ENCODE results near the gene CCNK. TPM values are rescaled to one million over a fixed set of nuclear protein-coding genes. Genes with fewer than 3 reads are reported as not detected.

Gene CCNK
- total RNA-seq, 1 donor, result 28.6 TPM

DNA sequence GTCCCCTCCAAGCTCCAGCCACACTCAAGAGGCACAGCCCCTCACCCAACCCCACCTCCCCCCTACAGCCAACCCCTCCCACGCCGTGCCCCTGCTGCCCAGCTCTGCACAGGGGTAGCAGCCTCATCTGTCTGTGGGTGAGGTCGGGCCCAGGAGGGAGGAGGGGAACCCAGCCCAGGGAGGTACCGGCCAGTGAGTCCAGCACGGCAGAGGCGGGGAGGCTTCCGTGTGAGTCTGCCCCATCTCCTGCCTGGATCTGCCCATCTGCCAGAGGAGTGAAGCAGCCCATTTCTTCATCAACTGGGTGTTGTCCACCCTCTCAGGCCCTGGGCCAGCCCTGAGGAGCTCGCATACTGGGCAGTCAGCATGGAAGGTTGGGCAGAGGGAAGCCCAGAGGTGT is 54.2 kb downstream of the CCNK start:
- H2AFZ ChIP-seq (ENCODE audit: low read length), result no peak overlapping the region
- peak overlapping the region; percentile 7 for H3K4me3 ChIP-seq (ENCODE audit: insufficient read depth, low read length)
- H3K9me3 ChIP-seq (ENCODE audit: low read depth, low read length), result no peaks in the 10 kb centered on the region
- peaks cover 51% of the 10 kb centered on the region for H3K4me1 ChIP-seq (ENCODE audit: insufficient read depth, low read length)
- no peaks in the 10 kb centered on the region for H3K36me3 ChIP-seq (ENCODE audit: insufficient read depth, low read length)
- peak overlapping the region; percentile 33 for H3K27ac ChIP-seq (ENCODE audit: low read depth, low read length)
- peaks cover 3% of the 10 kb centered on the region for H4K20me1 ChIP-seq (ENCODE audit: insufficient read depth, low read length)
- DNase-seq (ENCODE audit: insufficient read length, low spot score, missing footprints), result no peak
- TF ChIP-seq, protein P1, sequence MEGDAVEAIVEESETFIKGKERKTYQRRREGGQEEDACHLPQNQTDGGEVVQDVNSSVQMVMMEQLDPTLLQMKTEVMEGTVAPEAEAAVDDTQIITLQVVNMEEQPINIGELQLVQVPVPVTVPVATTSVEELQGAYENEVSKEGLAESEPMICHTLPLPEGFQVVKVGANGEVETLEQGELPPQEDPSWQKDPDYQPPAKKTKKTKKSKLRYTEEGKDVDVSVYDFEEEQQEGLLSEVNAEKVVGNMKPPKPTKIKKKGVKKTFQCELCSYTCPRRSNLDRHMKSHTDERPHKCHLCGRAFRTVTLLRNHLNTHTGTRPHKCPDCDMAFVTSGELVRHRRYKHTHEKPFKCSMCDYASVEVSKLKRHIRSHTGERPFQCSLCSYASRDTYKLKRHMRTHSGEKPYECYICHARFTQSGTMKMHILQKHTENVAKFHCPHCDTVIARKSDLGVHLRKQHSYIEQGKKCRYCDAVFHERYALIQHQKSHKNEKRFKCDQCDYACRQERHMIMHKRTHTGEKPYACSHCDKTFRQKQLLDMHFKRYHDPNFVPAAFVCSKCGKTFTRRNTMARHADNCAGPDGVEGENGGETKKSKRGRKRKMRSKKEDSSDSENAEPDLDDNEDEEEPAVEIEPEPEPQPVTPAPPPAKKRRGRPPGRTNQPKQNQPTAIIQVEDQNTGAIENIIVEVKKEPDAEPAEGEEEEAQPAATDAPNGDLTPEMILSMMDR (IDR thresholded peaks at IDR 0.05; ENCODE audit: extremely low read depth, low read depth, low read length), result no peak
- H3K4me2 ChIP-seq (ENCODE audit: insufficient read depth, low read length), result peak overlapping the region; percentile 36
- H3K79me2 ChIP-seq (ENCODE audit: insufficient read depth, low read length), result peaks cover 7% of the 10 kb centered on the region
- no peaks in the 10 kb centered on the region for H3K27me3 ChIP-seq (ENCODE audit: insufficient read depth, low read length)

DNA sequence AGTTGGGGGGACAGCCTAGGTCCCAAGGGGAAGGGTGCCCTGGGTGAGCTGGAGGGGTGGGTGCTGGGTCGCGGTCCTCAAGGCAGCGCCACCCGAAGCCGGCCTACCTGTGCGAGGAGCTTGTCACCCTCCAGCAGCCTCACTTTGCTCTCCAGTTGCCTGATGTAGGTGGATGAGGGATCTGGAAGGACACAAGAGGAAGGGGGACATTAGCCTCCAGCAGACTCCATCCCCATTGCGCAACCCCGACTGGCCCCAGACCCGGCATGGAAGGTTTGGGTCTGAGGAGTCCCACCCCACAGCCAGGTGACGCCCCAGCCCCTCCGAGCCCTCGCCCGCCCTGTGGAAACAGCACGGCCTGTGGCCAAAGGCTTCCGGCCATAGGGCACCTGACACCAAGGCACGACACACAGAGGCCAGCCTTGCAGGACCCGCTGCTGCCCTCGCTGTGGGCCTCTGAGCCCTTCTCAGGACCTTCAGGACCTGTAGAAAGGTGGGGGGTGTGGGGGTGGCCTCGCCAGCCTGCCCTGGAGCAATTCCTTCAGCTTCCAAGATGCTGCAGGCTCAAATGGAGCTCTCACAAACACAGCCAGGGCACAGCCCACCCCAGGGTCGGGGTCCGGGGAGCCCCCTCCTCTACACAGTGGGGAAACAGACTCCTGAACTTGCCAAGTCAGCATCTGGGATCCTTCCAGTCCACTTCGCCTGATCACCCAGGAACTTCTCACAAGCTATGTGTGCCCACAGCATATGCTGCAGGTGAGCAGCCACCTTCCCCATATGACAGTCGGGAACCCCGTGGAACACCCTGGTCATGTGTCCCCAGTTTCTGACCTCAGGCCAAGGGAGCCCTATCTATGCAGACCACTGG is 54.9 kb downstream of the CCNK start:
- Histone ChIP-seq H3K79me2 (ENCODE audit: insufficient read depth, low read length) (peaks cover 7% of the 10 kb centered on the region), H3K27me3 (ENCODE audit: insufficient read depth, low read length) (no peaks in the 10 kb centered on the region), H3K36me3 (ENCODE audit: insufficient read depth, low read length) (no peaks in the 10 kb centered on the region), H3K27ac (ENCODE audit: low read depth, low read length) (no peak overlapping the region), H3K4me3 (ENCODE audit: insufficient read depth, low read length) (no peak overlapping the region), H3K4me1 (ENCODE audit: insufficient read depth, low read length) (peaks cover 46% of the 10 kb centered on the region), H3K4me2 (ENCODE audit: insufficient read depth, low read length) (no peak overlapping the region), H2AFZ (ENCODE audit: low read length) (no peak overlapping the region), H4K20me1 (ENCODE audit: insufficient read depth, low read length) (peaks cover 7% of the 10 kb centered on the region), H3K9me3 (ENCODE audit: low read depth, low read length) (no peaks in the 10 kb centered on the region)
- no peak for DNase-seq (ENCODE audit: insufficient read length, low spot score, missing footprints)
- TF ChIP-seq, protein P1 (IDR thresholded peaks at IDR 0.05; ENCODE audit: extremely low read depth, low read depth, low read length), result no peak

DNA sequence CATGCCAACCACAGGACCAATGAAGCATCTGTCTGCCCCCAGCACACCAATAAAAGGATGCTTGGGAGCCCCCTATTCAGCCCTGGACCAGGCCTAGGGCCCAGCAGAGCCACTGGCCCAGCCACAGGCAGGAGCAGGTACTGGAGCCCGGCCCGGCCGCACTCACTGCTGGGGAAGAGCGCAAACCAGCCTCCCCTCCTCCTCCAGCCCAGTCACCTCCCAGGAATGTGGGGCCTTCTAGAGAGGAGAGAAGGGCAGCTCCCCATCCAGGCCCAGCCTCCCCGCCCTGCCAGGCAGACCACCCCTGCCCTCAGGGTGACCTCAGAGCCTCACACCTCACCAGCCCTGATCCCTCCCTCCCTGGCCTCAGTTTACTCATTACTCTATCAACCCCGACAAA is 56.2 kb downstream of the CCNK start:
- Histone ChIP-seq H3K9me3 (ENCODE audit: low read depth, low read length) (no peaks in the 10 kb centered on the region), H2AFZ (ENCODE audit: low read length) (no peak overlapping the region), H3K79me2 (ENCODE audit: insufficient read depth, low read length) (peaks cover 7% of the 10 kb centered on the region), H3K4me3 (ENCODE audit: insufficient read depth, low read length) (no peak overlapping the region), H3K27ac (ENCODE audit: low read depth, low read length) (peak overlapping the region; percentile 64), H3K36me3 (ENCODE audit: insufficient read depth, low read length) (no peaks in the 10 kb centered on the region), H3K27me3 (ENCODE audit: insufficient read depth, low read length) (no peaks in the 10 kb centered on the region), H3K4me2 (ENCODE audit: insufficient read depth, low read length) (peak overlapping the region; percentile 1), H4K20me1 (ENCODE audit: insufficient read depth, low read length) (peaks cover 7% of the 10 kb centered on the region), H3K4me1 (ENCODE audit: insufficient read depth, low read length) (peaks cover 37% of the 10 kb centered on the region)
- TF ChIP-seq, protein P1 (IDR thresholded peaks at IDR 0.05; ENCODE audit: extremely low read depth, low read depth, low read length), result no peak
- DNase-seq (ENCODE audit: insufficient read length, low spot score, missing footprints), result peak; percentile 99

- H3K4me3 ChIP-seq (ENCODE audit: insufficient read depth, low read length), result no peak overlapping the region
- peak; percentile 96 for DNase-seq (ENCODE audit: insufficient read length, low spot score, missing footprints)
- H3K27ac ChIP-seq (ENCODE audit: low read depth, low read length), result peak overlapping the region; percentile 20
- TF ChIP-seq, protein P1 (IDR thresholded peaks at IDR 0.05; ENCODE audit: extremely low read depth, low read depth, low read length), result peak; percentile 40
- H3K36me3 ChIP-seq (ENCODE audit: insufficient read depth, low read length), result no peaks in the 10 kb centered on the region
- H3K79me2 ChIP-seq (ENCODE audit: insufficient read depth, low read length), result peaks cover 7% of the 10 kb centered on the region
- H3K4me2 ChIP-seq (ENCODE audit: insufficient read depth, low read length), result peak overlapping the region; percentile 41
- peaks cover 7% of the 10 kb centered on the region for H4K20me1 ChIP-seq (ENCODE audit: insufficient read depth, low read length)
- peak overlapping the region; percentile 45 for H2AFZ ChIP-seq (ENCODE audit: low read length)
- peaks cover 37% of the 10 kb centered on the region for H3K4me1 ChIP-seq (ENCODE audit: insufficient read depth, low read length)
- no peaks in the 10 kb centered on the region for H3K27me3 ChIP-seq (ENCODE audit: insufficient read depth, low read length)
- no peaks in the 10 kb centered on the region for H3K9me3 ChIP-seq (ENCODE audit: low read depth, low read length)
Measured at GRCh38 chr14:99538275-99538674, 57.1 kb downstream of the CCNK start.

All from osteoblast (primary cell).